AG09309 (cell line): ENCODE results near the gene MIOS.

ENCODE experiments used
- DNase-seq: peaks from one replicate; pipeline ENCODE4 v3.0.0-alpha.2; 2010; ENCODE audit warnings: low read depth
- H3K4me3 ChIP-seq: 2 replicates; pipeline ENCODE4 v1.5.1; 2011; ENCODE audit warnings: mild to moderate bottlenecking, low read depth, low read length, moderate library complexity; ENCODE audit not compliant: control insufficient read depth
- CTCF ChIP-seq: IDR thresholded peaks from 2 replicates; pipeline ENCODE4 v1.5.1; 2011; ENCODE audit warnings: mild to moderate bottlenecking, low read depth, low read length, inconsistent platforms; ENCODE audit not compliant: insufficient read depth, control insufficient read depth; ENCODE audit errors: missing control alignments

MIOS gene

GRCh38 chr7:7566651-7567611 is at the start of gene MIOS:
TSS of gene MIOS (plus strand) at chr7:7566884. CDS start at chr7:7572476, 5,592 bp downstream.
- DNase-seq = no peak
- H3K4me3 ChIP-seq = peak within 1 kb of the TSS; percentile 74
- no peak for TF ChIP-seq CTCF

GRCh38 chr7:7517754-7518153 is 48.9 kb upstream of the MIOS start:
- H3K4me3 ChIP-seq = no peak overlapping the region
- TF ChIP-seq CTCF = no peak
- no peak for DNase-seq

GRCh38 chr7:7519056-7519455 is 47.6 kb upstream of the MIOS start:
- H3K4me3 ChIP-seq = no peak overlapping the region
- no peak for DNase-seq

GRCh38 chr7:7519528-7519927 is 47.2 kb upstream of the MIOS start:
- TF ChIP-seq CTCF = no peak

More at GRCh38 chr7:7519056-7519455, 47.6 kb upstream of the MIOS start:
- no peak for TF ChIP-seq CTCF

GRCh38 chr7:7521259-7521658 is 45.4 kb upstream of the MIOS start:
- no peak for DNase-seq
- no peak for TF ChIP-seq CTCF
- no peak overlapping the region for H3K4me3 ChIP-seq

More at GRCh38 chr7:7519528-7519927, 47.2 kb upstream of the MIOS start:
- H3K4me3 ChIP-seq = no peak overlapping the region
- no peak for DNase-seq

GRCh38 chr7:7522421-7522820 is 44.3 kb upstream of the MIOS start:
- no peak for TF ChIP-seq CTCF
- DNase-seq = peak; percentile 33
- H3K4me3 ChIP-seq = no peak overlapping the region

GRCh38 chr7:7524121-7524520 is 42.6 kb upstream of the MIOS start:
- TF ChIP-seq CTCF = no peak
- H3K4me3 ChIP-seq = no peak overlapping the region
- DNase-seq = peak; percentile 21
